ENCODE measurements around the gene NR4A3.

DNA sequence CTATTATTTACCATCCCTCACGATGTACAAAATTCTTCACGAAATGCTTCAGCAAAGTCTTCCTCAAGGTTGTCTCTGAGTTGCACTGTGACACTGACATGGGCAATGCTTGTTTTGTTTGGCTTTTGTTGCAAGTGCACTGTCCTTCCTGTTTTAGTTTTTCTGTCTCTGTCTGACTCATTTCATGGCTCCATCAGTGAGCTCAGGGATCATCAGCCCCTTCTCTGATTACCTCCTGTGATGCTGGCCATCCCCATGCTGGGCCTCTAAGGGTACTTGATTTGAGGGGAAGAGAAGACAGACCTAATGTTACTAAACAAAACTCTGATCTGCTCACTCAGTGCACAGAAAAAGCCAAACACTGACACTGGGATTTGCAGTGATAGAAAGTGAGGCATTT is 47.2 kb downstream of the NR4A3 start:
- TF ChIP-seq, protein P1, sequence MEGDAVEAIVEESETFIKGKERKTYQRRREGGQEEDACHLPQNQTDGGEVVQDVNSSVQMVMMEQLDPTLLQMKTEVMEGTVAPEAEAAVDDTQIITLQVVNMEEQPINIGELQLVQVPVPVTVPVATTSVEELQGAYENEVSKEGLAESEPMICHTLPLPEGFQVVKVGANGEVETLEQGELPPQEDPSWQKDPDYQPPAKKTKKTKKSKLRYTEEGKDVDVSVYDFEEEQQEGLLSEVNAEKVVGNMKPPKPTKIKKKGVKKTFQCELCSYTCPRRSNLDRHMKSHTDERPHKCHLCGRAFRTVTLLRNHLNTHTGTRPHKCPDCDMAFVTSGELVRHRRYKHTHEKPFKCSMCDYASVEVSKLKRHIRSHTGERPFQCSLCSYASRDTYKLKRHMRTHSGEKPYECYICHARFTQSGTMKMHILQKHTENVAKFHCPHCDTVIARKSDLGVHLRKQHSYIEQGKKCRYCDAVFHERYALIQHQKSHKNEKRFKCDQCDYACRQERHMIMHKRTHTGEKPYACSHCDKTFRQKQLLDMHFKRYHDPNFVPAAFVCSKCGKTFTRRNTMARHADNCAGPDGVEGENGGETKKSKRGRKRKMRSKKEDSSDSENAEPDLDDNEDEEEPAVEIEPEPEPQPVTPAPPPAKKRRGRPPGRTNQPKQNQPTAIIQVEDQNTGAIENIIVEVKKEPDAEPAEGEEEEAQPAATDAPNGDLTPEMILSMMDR (IDR thresholded peaks at IDR 0.05; ENCODE audit: low read length) = no peak
- TF ChIP-seq EZH2 (optimal IDR thresholded peaks at IDR 0.05; ENCODE audit: low read depth, low read length) = no peak
